MM.1S (cell line): ENCODE measurements around the gene ENPP5.

ENCODE experiments used
- DNase-seq: peaks from one replicate; pipeline ENCODE4 v3.0.0-alpha.2; 2015
- H2AFZ ChIP-seq: fragments of 300-600 bp; sonication (generic); 2 replicates; pipeline ENCODE4 v1.6.0; 2016; ENCODE audit warnings: antibody characterized with exemption, low read length
- H3F3A ChIP-seq: fragments of 300-600 bp; sonication (generic); 2 replicates; pipeline ENCODE4 v1.6.1; 2016; ENCODE audit warnings: mild to moderate bottlenecking, antibody characterized with exemption, low read length, moderate library complexity, mixed read lengths; ENCODE audit not compliant: insufficient read depth
- H3K27ac ChIP-seq: fragments of 300-600 bp; sonication (generic); 2 replicates; pipeline ENCODE4 v1.5.1; 2016; ENCODE audit warnings: mild to moderate bottlenecking, low read length
- H3K27me3 ChIP-seq: fragments of 300-600 bp; sonication (generic); replicated peaks from 2 replicates; pipeline ENCODE4 v1.6.0; 2016; ENCODE audit warnings: low read length; ENCODE audit not compliant: insufficient read depth
- H3K36me3 ChIP-seq: fragments of 300-600 bp; sonication (generic); replicated peaks from 2 replicates; pipeline ENCODE4 v1.6.1; 2016; ENCODE audit warnings: mild to moderate bottlenecking, low read length, mixed read lengths; ENCODE audit not compliant: insufficient read depth
- H3K4me1 ChIP-seq: fragments of 300-600 bp; sonication (generic); 2 replicates; pipeline ENCODE4 v1.6.1; 2016; ENCODE audit warnings: low read length, mixed read lengths
- H3K4me2 ChIP-seq: fragments of 300-600 bp; sonication (generic); 2 replicates; pipeline ENCODE4 v1.6.0; 2016; ENCODE audit warnings: low read depth, low read length
- H3K4me3 ChIP-seq: fragments of 300-600 bp; sonication (generic); 2 replicates; pipeline ENCODE4 v1.5.1; 2016; ENCODE audit warnings: low read length, mixed read lengths
- H3K79me2 ChIP-seq: fragments of 300-600 bp; sonication (generic); 2 replicates; pipeline ENCODE4 v1.6.1; 2016; ENCODE audit warnings: mixed run types, low read length, mixed read lengths
- H3K9ac ChIP-seq: fragments of 300-600 bp; sonication (generic); 2 replicates; pipeline ENCODE4 v1.6.1; 2016; ENCODE audit warnings: low read length, mixed read lengths
- H3K9me2 ChIP-seq: fragments of 300-600 bp; sonication (generic); replicated peaks from 2 replicates; pipeline ENCODE4 v1.6.1; 2016; ENCODE audit warnings: mild to moderate bottlenecking, low read length, mixed read lengths; ENCODE audit not compliant: insufficient read depth
- H3K9me3 ChIP-seq: fragments of 300-600 bp; sonication (generic); replicated peaks from 2 replicates; pipeline ENCODE4 v1.6.1; 2016; ENCODE audit warnings: mild to moderate bottlenecking, low read length, mixed read lengths; ENCODE audit not compliant: insufficient read depth
- H4K20me1 ChIP-seq: fragments of 300-600 bp; sonication (generic); 2 replicates; pipeline ENCODE4 v1.6.1; 2016; ENCODE audit warnings: mild to moderate bottlenecking, low read length, moderate library complexity, mixed read lengths; ENCODE audit not compliant: insufficient read depth
- CTCF ChIP-seq: fragments of 300-600 bp; sonication (generic); IDR thresholded peaks from 2 replicates; pipeline ENCODE4 v1.5.1; 2016; ENCODE audit warnings: antibody characterized with exemption, low read length, mixed read lengths
- EZH2 ChIP-seq: fragments of 300-600 bp; sonication (generic); optimal IDR thresholded peaks from 2 replicates; pipeline ENCODE3; 2017; ENCODE audit warnings: low read depth, mild to moderate bottlenecking, antibody characterized with exemption, low read length, mixed read lengths
- EZH2phosphoT487 ChIP-seq: fragments of 300-600 bp; sonication (generic); IDR thresholded peaks from 2 replicates; pipeline ENCODE4 v1.6.1; 2018; ENCODE audit warnings: antibody characterized with exemption, low read length

ENPP5 gene

GRCh38 chr6:46137387-46137786 lies 33.4 kb downstream of the ENPP5 start:
- no peaks in the 10 kb centered on the region for H3K9me3 ChIP-seq
- no peaks in the 10 kb centered on the region for H3K4me1 ChIP-seq
- no peaks in the 10 kb centered on the region for H3K27me3 ChIP-seq
- TF ChIP-seq EZH2phosphoT487 (no peak), CTCF (no peak), EZH2 (no peak)
- H3K4me2 ChIP-seq = no peak overlapping the region
- H3K9me2 ChIP-seq = no peaks in the 10 kb centered on the region
- no peaks in the 10 kb centered on the region for H3F3A ChIP-seq
- no peak overlapping the region for H3K9ac ChIP-seq
- DNase-seq = no peak
- H3K4me3 ChIP-seq = no peak overlapping the region
- no peak overlapping the region for H2AFZ ChIP-seq
- no peak overlapping the region for H3K27ac ChIP-seq
- no peaks in the 10 kb centered on the region for H3K36me3 ChIP-seq
- no peaks in the 10 kb centered on the region for H4K20me1 ChIP-seq
- peaks cover 11% of the 10 kb centered on the region for H3K79me2 ChIP-seq

GRCh38 chr6:46136831-46137230 lies 33.9 kb downstream of the ENPP5 start:
- no peaks in the 10 kb centered on the region for H3K27me3 ChIP-seq
- H3K36me3 ChIP-seq = no peaks in the 10 kb centered on the region
- no peak overlapping the region for H3K4me2 ChIP-seq
- H3K4me3 ChIP-seq = no peak overlapping the region
- no peaks in the 10 kb centered on the region for H3K9me3 ChIP-seq
- no peak overlapping the region for H3K27ac ChIP-seq
- H3K9ac ChIP-seq = no peak overlapping the region
- no peaks in the 10 kb centered on the region for H4K20me1 ChIP-seq
- H3K9me2 ChIP-seq = no peaks in the 10 kb centered on the region
- H3K4me1 ChIP-seq = no peaks in the 10 kb centered on the region
- no peaks in the 10 kb centered on the region for H3F3A ChIP-seq
- no peak for DNase-seq
- TF ChIP-seq EZH2 = no peak
- TF ChIP-seq CTCF = no peak
- TF ChIP-seq EZH2phosphoT487 = no peak
- H2AFZ ChIP-seq = no peak overlapping the region
- peaks cover 11% of the 10 kb centered on the region for H3K79me2 ChIP-seq

DNA sequence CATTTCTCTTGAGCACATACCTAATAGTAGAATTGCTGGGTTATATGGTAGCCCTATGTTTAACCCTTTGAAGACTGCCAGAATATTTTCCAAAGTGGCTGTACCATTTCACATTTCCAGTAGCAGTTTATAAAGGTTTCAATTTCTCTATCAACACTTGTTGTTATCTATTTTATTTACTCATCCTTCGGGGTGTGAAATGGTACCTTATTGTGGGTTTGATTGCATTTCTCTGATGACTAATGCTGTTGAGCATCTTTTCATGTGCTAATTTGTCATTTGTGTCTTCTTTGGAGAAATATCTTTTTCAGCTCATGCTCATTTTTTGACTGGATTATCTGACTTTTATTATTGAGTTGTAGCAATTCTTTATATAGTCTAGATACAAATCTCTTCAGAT lies 35.6 kb downstream of the ENPP5 start:
- Histone ChIP-seq H3K9me2 (no peaks in the 10 kb centered on the region), H3K27ac (no peak overlapping the region), H3K4me1 (no peaks in the 10 kb centered on the region), H3F3A (no peaks in the 10 kb centered on the region), H3K9me3 (no peaks in the 10 kb centered on the region), H3K79me2 (peaks cover 14% of the 10 kb centered on the region), H3K36me3 (no peaks in the 10 kb centered on the region), H3K27me3 (no peaks in the 10 kb centered on the region), H3K4me3 (no peak overlapping the region), H3K4me2 (no peak overlapping the region), H3K9ac (no peak overlapping the region), H2AFZ (no peak overlapping the region), H4K20me1 (no peaks in the 10 kb centered on the region)
- TF ChIP-seq EZH2phosphoT487 (no peak), CTCF (no peak), EZH2 (no peak)
- no peak for DNase-seq
